H9 (cell line): Measurements from ENCODE around the gene RFPL1. TPM values are rescaled to one million over a fixed set of nuclear protein-coding genes. Genes with fewer than 3 reads are reported as not detected.

Source experiments
- DNase-seq: peaks from one replicate; pipeline ENCODE4 v3.0.0-alpha.2; 2017
- H2AFZ ChIP-seq: one replicate; pipeline ENCODE4 v1.6.1; 2013; ENCODE audit warnings: mild to moderate bottlenecking, low read length, control low read depth, moderate library complexity
- H2AK5ac ChIP-seq: 2 replicates; pipeline ENCODE4 v1.6.1; 2013; ENCODE audit warnings: low read length, control low read depth, mixed read lengths; ENCODE audit not compliant: insufficient read length
- H2BK120ac ChIP-seq: one replicate; pipeline ENCODE4 v1.6.1; 2013; ENCODE audit warnings: low read depth, mild to moderate bottlenecking, low read length, control low read depth, inconsistent platforms; ENCODE audit not compliant: poor library complexity, severe bottlenecking
- H2BK12ac ChIP-seq: 2 replicates; pipeline ENCODE4 v1.6.1; 2013; ENCODE audit warnings: low read length, control low read depth, mixed read lengths, low read depth; ENCODE audit not compliant: insufficient read length
- H2BK15ac ChIP-seq: 2 replicates; pipeline ENCODE4 v1.6.1; 2013; ENCODE audit warnings: low read depth, low read length, control low read depth
- H2BK20ac ChIP-seq: one replicate; pipeline ENCODE4 v1.6.1; 2013; ENCODE audit warnings: low read depth, mild to moderate bottlenecking, low read length, control low read depth, inconsistent platforms; ENCODE audit not compliant: poor library complexity, severe bottlenecking
- H2BK5ac ChIP-seq: 2 replicates; pipeline ENCODE4 v1.6.1; 2013; ENCODE audit warnings: low read length, control low read depth, mixed read lengths; ENCODE audit not compliant: insufficient read length
- H3K14ac ChIP-seq: 2 replicates; pipeline ENCODE4 v1.6.1; 2013; ENCODE audit warnings: low read length, control low read depth; ENCODE audit not compliant: insufficient read depth
- H3K18ac ChIP-seq: 2 replicates; pipeline ENCODE4 v1.6.1; 2013; ENCODE audit warnings: low read depth, mild to moderate bottlenecking, mixed read lengths, low read length, control low read depth; ENCODE audit not compliant: insufficient read length
- H3K23ac ChIP-seq: 2 replicates; pipeline ENCODE4 v1.6.1; 2013; ENCODE audit warnings: low read length, control low read depth, mixed read lengths, low read depth; ENCODE audit not compliant: insufficient read length
- H3K23me2 ChIP-seq: 2 replicates; pipeline ENCODE4 v1.6.1; 2013; ENCODE audit warnings: low read depth, mild to moderate bottlenecking, mixed read lengths, low read length, control low read depth; ENCODE audit not compliant: insufficient read length, poor library complexity, severe bottlenecking
- H3K27ac ChIP-seq: 2 replicates; pipeline ENCODE4 v1.5.1; 2013; ENCODE audit warnings: low read length, control low read depth, mixed read lengths, low read depth; ENCODE audit not compliant: insufficient read length
- H3K27me3 ChIP-seq: 2 replicates; pipeline ENCODE4 v1.6.1; 2013; ENCODE audit warnings: low read length, control low read depth, inconsistent platforms; ENCODE audit not compliant: insufficient read depth
- H3K4ac ChIP-seq: 2 replicates; pipeline ENCODE4 v1.6.1; 2013; ENCODE audit warnings: low read depth, mild to moderate bottlenecking, control low read depth, inconsistent platforms, low read length, moderate library complexity
- H3K4me1 ChIP-seq: 2 replicates; pipeline ENCODE4 v1.6.1; 2013; ENCODE audit warnings: low read length, control low read depth, inconsistent platforms; ENCODE audit not compliant: insufficient read depth
- H3K4me2 ChIP-seq: 2 replicates; pipeline ENCODE4 v1.6.1; 2013; ENCODE audit warnings: low read length, control low read depth, mixed read lengths; ENCODE audit not compliant: insufficient read length, insufficient read depth
- H3K56ac ChIP-seq: 2 replicates; pipeline ENCODE4 v1.6.1; 2013; ENCODE audit warnings: low read depth, mild to moderate bottlenecking, mixed read lengths, low read length, control low read depth; ENCODE audit not compliant: insufficient read length
- H3K79me1 ChIP-seq: 2 replicates; pipeline ENCODE4 v1.6.1; 2013; ENCODE audit warnings: low read depth, mild to moderate bottlenecking, moderate library complexity, low read length, control low read depth, inconsistent platforms; ENCODE audit not compliant: insufficient read depth, poor library complexity, severe bottlenecking
- H3K79me2 ChIP-seq: 2 replicates; pipeline ENCODE4 v1.6.1; 2013; ENCODE audit warnings: low read length, control low read depth, inconsistent platforms; ENCODE audit not compliant: insufficient read depth
- H3K9ac ChIP-seq: 2 replicates; pipeline ENCODE4 v1.6.1; 2013; ENCODE audit warnings: low read length, control low read depth, mixed read lengths; ENCODE audit not compliant: insufficient read length; ENCODE audit errors: extremely low read depth
- H3K9me3 ChIP-seq: one replicate; pipeline ENCODE4 v1.6.1; 2013; ENCODE audit warnings: low read depth, low read length, inconsistent platforms; ENCODE audit not compliant: control insufficient read depth
- H3T11ph ChIP-seq: one replicate; pipeline ENCODE4 v1.6.1; 2013; ENCODE audit warnings: mild to moderate bottlenecking, low read length, control low read depth, inconsistent platforms
- H4K20me1 ChIP-seq: one replicate; pipeline ENCODE4 v1.6.1; 2013; ENCODE audit not compliant: control insufficient read depth, insufficient read length, insufficient read depth
- H4K5ac ChIP-seq: 2 replicates; pipeline ENCODE4 v1.6.1; 2013; ENCODE audit warnings: low read depth, mild to moderate bottlenecking, mixed read lengths, low read length, control low read depth; ENCODE audit not compliant: insufficient read length
- H4K8ac ChIP-seq: replicated peaks from 2 replicates; pipeline ENCODE4 v1.6.1; 2013; ENCODE audit warnings: low read length, control low read depth, mixed read lengths, low read depth; ENCODE audit not compliant: insufficient read length
- H4K91ac ChIP-seq: 2 replicates; pipeline ENCODE4 v1.6.1; 2013; ENCODE audit warnings: low read depth, mild to moderate bottlenecking, moderate library complexity, mixed read lengths, low read length, control low read depth; ENCODE audit not compliant: insufficient read length
- H3K27ac Mint-ChIP-seq, 3 experiments: 2 replicates in 2 of 3; 3 replicates in 1 of 3; pipeline ENCODE4 v1.8.0; 2020 to 2021; ENCODE audit warnings: mixed read lengths in 3 of 3, mild to moderate bottlenecking in 1 of 3, moderate library complexity in 1 of 3
- H3K27me3 Mint-ChIP-seq: 2 replicates; pipeline ENCODE4 v1.8.0; 2021; ENCODE audit warnings: low read depth, mild to moderate bottlenecking, moderate library complexity, mixed read lengths
- H3K36me3 Mint-ChIP-seq, 3 experiments: 2 replicates in 2 of 3; 3 replicates in 1 of 3; pipeline ENCODE4 v1.8.0; 2020 to 2021; ENCODE audit warnings: low read depth in 3 of 3, mixed read lengths in 3 of 3; ENCODE audit not compliant: insufficient read depth in 1 of 3
- H3K4me1 Mint-ChIP-seq, 2 experiments: 2 replicates each; pipeline ENCODE4 v1.8.0; 2020; ENCODE audit warnings: mixed read lengths in 2 of 2
- H3K4me3 Mint-ChIP-seq, 2 experiments: 2 replicates in 1 of 2; 3 replicates in 1 of 2; pipeline ENCODE4 v1.8.0; 2020 to 2021; ENCODE audit warnings: mild to moderate bottlenecking in 2 of 2, mixed read lengths in 2 of 2, moderate library complexity in 1 of 2
- H3K9me3 Mint-ChIP-seq, 2 experiments: 2 replicates in 1 of 2; 3 replicates in 1 of 2; pipeline ENCODE4 v1.8.0; 2020; ENCODE audit warnings: mild to moderate bottlenecking in 2 of 2, mixed read lengths in 2 of 2, moderate library complexity in 1 of 2
- CTCF ChIP-seq: fragments of 200-600 bp; sonication (generic); conservative IDR thresholded peaks from 3 replicates; pipeline ENCODE4 v1.8.0; 2021; ENCODE audit warnings: antibody characterized with exemption, mild to moderate bottlenecking
- WGBS: extraction: QIAGEN DNeasy Blood & Tissue Kit; methylation state at CpG from one replicate; pipeline ENCODE4 v1.1.7; 2013; ENCODE audit warnings: missing lambda C conversion rate, low lambda C conversion rate, mixed read lengths; ENCODE audit not compliant: insufficient read length; ENCODE audit errors: extremely low coverage; 5-methylcytosine and 5-hydroxymethylcytosine counted together
- total RNA-seq: library from RNA; stranded (reverse); gene quantifications from 2 replicates; pipeline ENCODE4 v1.2.1, GENCODE V29; 2021

Gene RFPL1
- total RNA-seq, 1 experiment from 2014 or later, result not detected

GRCh38 chr22:29480512-29481264, 42.3 kb downstream of the RFPL1 start:
- Histone ChIP-seq H4K5ac (no peak overlapping the region), H3K9ac (no peak overlapping the region), H3K23ac (no peak overlapping the region), H4K20me1 (no peaks in the 10 kb centered on the region), H2AK5ac (no peak overlapping the region), H3K79me1 (no peaks in the 10 kb centered on the region), H3K27ac (no peak overlapping the region), H3K18ac (peak overlapping the region; percentile 7), H2AFZ (no peak overlapping the region), H3K56ac (no peak overlapping the region), H4K91ac (no peak overlapping the region), H2BK12ac (no peak overlapping the region), H4K8ac (no peak overlapping the region), H3K9me3 (no peaks in the 10 kb centered on the region), H3K4ac (no peak overlapping the region), H2BK15ac (no peak overlapping the region), H3K23me2 (peaks cover 10% of the 10 kb centered on the region), H2BK20ac (no peak overlapping the region), H3K14ac (no peak overlapping the region), H2BK120ac (no peak overlapping the region), H3T11ph (no peak overlapping the region), H3K27me3 (peaks cover 27% of the 10 kb centered on the region), H3K4me2 (peak overlapping the region; percentile 69), H3K79me2 (no peaks in the 10 kb centered on the region), H2BK5ac (no peak overlapping the region), H3K4me1 (peaks cover 6% of the 10 kb centered on the region)
- Mint-ChIP-seq H3K9me3 (peaks cover 8 to 9% of the 10 kb centered on the region in 2 experiments), H3K4me1 (peaks cover 38 to 43% of the 10 kb centered on the region in 2 experiments), H3K36me3 (peaks cover 0 to 6% (median 3%) of the 10 kb centered on the region in 3 experiments; a peak in 3 of 7 replicates), H3K27me3 (peaks cover 75% of the 10 kb centered on the region), H3K27ac (peak overlapping the region in 1 of 3 experiments; percentile 28; a peak in 1 of 7 replicates), H3K4me3 (peak overlapping the region; percentile 58 to 82)
- peak; percentile 77 for DNase-seq
- no CpG with 5 or more reads among the region's 107 CpGs for WGBS
- peak; percentile 48; the same call in 2 of the 3 replicates for TF ChIP-seq CTCF
